HepG2 (cell line): ENCODE measurements around the gene COBL. TPM values are rescaled to one million over a fixed set of nuclear protein-coding genes. Genes with fewer than 3 reads are reported as not detected.

Source experiments
- ATAC-seq: fragments of 200-7000 bp; cut with Tn5 transposase; 3 replicates; pipeline ENCODE4 v1.9.1; 2020; ENCODE audit warnings: mild to moderate bottlenecking, moderate library complexity
- BruUV-seq: library from RNA; stranded (reverse); fragments of 400-500 nt; replicated peaks from 2 replicates; lab custom pipeline; 2021; lab: Mats Ljungman, UMichigan
- CTCF ChIA-PET: fragments of 300-600 bp; formaldehyde crosslinking; extraction: SDS; loops from one replicate; lab custom pipeline; 2021; ENCODE audit warnings: low total read pairs, inconsistent platforms, low intra/inter-chr PET ratio; lab: Yijun Ruan, JAX
- POLR2A ChIA-PET: fragments of 350-600 bp; sonication (Branson Sonifier 250); formaldehyde crosslinking; loops from one replicate; lab custom pipeline; 2020; ENCODE audit warnings: antibody characterized with exemption, inconsistent platforms; lab: Yijun Ruan, JAX
- DNase-seq: peaks from one replicate; pipeline ENCODE4 v3.0.0-alpha.2; 2015; ENCODE audit warnings: low spot score
- FAIRE-seq: peaks from 3 replicates; lab custom pipeline; 2011; peaks lifted over from hg19 to GRCh38; lab: Jason Lieb, UNC
- H2AFZ ChIP-seq: one replicate; pipeline ENCODE4 v1.6.1; 2011; ENCODE audit warnings: low read length, inconsistent platforms
- H3K27ac ChIP-seq: fragments of 300-600 bp; 3 replicates; pipeline ENCODE4 v1.8.0; 2011; ENCODE audit warnings: mixed run types, mild to moderate bottlenecking, mixed read lengths, low read length, inconsistent platforms; ENCODE audit not compliant: insufficient read depth; ENCODE audit errors: extremely low read length
- H3K27me3 ChIP-seq, 2 experiments: fragments of 200-600 bp in 1 of 2; 2 replicates in 1 of 2; 3 replicates in 1 of 2; pipeline versions ENCODE4 v1.6.0 to v1.8.0; 2011; ENCODE audit warnings: low read length in 2 of 2, mild to moderate bottlenecking in 2 of 2, moderate library complexity in 2 of 2, inconsistent platforms in 1 of 2; ENCODE audit not compliant: insufficient read depth in 2 of 2, control insufficient read depth in 1 of 2
- H3K36me3 ChIP-seq, 2 experiments: fragments of 200-600 bp in 1 of 2; replicated peaks in 1 of 2; 2 replicates in 1 of 2; 3 replicates in 1 of 2; pipeline versions ENCODE4 v1.5.1 to v1.8.0; 2011; ENCODE audit warnings: low read length in 2 of 2, inconsistent platforms in 1 of 2; ENCODE audit not compliant: insufficient read depth in 2 of 2, control insufficient read depth in 1 of 2
- H3K4me1 ChIP-seq: 2 replicates; pipeline ENCODE4 v1.5.1; 2012; ENCODE audit warnings: low read length, inconsistent platforms; ENCODE audit not compliant: insufficient read depth
- H3K4me2 ChIP-seq: 2 replicates; pipeline ENCODE4 v1.6.0; 2011; ENCODE audit warnings: low read depth, low read length, inconsistent platforms
- H3K4me3 ChIP-seq, 3 experiments: fragments of 200-600 bp in 1 of 3; sonication (generic), shearing (Covaris generic) in 1 of 3; replicated peaks in 1 of 3; 2 replicates each; pipeline ENCODE4 v1.5.1; 2011 to 2016; ENCODE audit warnings: low read length in 3 of 3, inconsistent platforms in 2 of 3, low read depth in 2 of 3, mild to moderate bottlenecking in 2 of 3, control low read depth in 1 of 3, mixed read lengths in 1 of 3; ENCODE audit not compliant: insufficient read depth in 1 of 3
- H3K79me2 ChIP-seq: one replicate; pipeline ENCODE4 v1.6.1; 2011; ENCODE audit warnings: low read length, inconsistent platforms; ENCODE audit not compliant: insufficient read depth
- H3K9ac ChIP-seq: 2 replicates; pipeline ENCODE4 v1.6.0; 2011; ENCODE audit warnings: mild to moderate bottlenecking, low read depth, low read length, inconsistent platforms; ENCODE audit not compliant: insufficient read depth
- H3K9me3 ChIP-seq: 2 replicates; pipeline ENCODE4 v1.5.1; 2012; ENCODE audit warnings: mild to moderate bottlenecking, low read length
- H4K20me1 ChIP-seq: 2 replicates; pipeline ENCODE4 v1.6.0; 2011; ENCODE audit warnings: inconsistent platforms, mild to moderate bottlenecking, low read length, moderate library complexity; ENCODE audit not compliant: insufficient read depth
- AHR ChIP-seq: IDR thresholded peaks from 2 replicates; pipeline ENCODE4 v1.6.1; 2018; ENCODE audit warnings: missing genetic modification reagents, missing compliant biosample characterization
- CAMTA2 ChIP-seq: sonication (generic); formaldehyde crosslinking; IDR thresholded peaks from 2 replicates; pipeline ENCODE4 v1.4.0; 2020; ENCODE audit warnings: mild to moderate bottlenecking, missing genetic modification reagents, borderline replicate concordance
- DNMT3B ChIP-seq: conservative IDR thresholded peaks from 2 replicates; pipeline ENCODE4 v1.6.1; 2016; ENCODE audit warnings: missing biosample characterization, control low read depth
- ELK4 ChIP-seq: sonication (generic); formaldehyde crosslinking; IDR thresholded peaks from 2 replicates; pipeline ENCODE4 v1.9.0; 2021; ENCODE audit warnings: missing genetic modification reagents, borderline replicate concordance
- ETS1 ChIP-seq: sonication (generic); formaldehyde crosslinking; IDR thresholded peaks from 2 replicates; pipeline ENCODE4 v1.4.0; 2020; ENCODE audit warnings: missing genetic modification reagents
- POLR2AphosphoS5 ChIP-seq: IDR thresholded peaks from 2 replicates; pipeline ENCODE4 v1.6.1; 2012; ENCODE audit warnings: low read depth, low read length
- RELA ChIP-seq: sonication (generic); formaldehyde crosslinking; IDR thresholded peaks from 2 replicates; pipeline ENCODE4 v1.4.0; 2020; ENCODE audit warnings: missing genetic modification reagents
- SOX5 ChIP-seq: IDR thresholded peaks from 2 replicates; pipeline ENCODE4 v1.6.1; 2016; ENCODE audit warnings: borderline replicate concordance
- ZNF17 ChIP-seq: sonication (generic); formaldehyde crosslinking; IDR thresholded peaks from 2 replicates; pipeline ENCODE4 v1.5.0; 2020; ENCODE audit warnings: mild to moderate bottlenecking, missing genetic modification reagents
- ZNF501 ChIP-seq: sonication (generic); formaldehyde crosslinking; IDR thresholded peaks from 2 replicates; pipeline ENCODE4 v1.5.1; 2020; ENCODE audit warnings: mild to moderate bottlenecking, moderate library complexity, missing genetic modification reagents
- ZNF530 ChIP-seq: sonication (generic); formaldehyde crosslinking; IDR thresholded peaks from 2 replicates; pipeline ENCODE4 v1.5.0; 2020; ENCODE audit warnings: low read depth, mild to moderate bottlenecking, missing genetic modification reagents
- ZNF614 ChIP-seq: IDR thresholded peaks from 2 replicates; pipeline ENCODE4 v1.6.1; 2018; ENCODE audit warnings: missing biosample characterization, missing genetic modification reagents, inconsistent platforms, borderline replicate concordance
- ZNF629 ChIP-seq: sonication (generic); formaldehyde crosslinking; conservative IDR thresholded peaks from 2 replicates; pipeline ENCODE4 v1.5.0; 2020; ENCODE audit warnings: missing genetic modification reagents
- WGBS: methylation state at CpG from one replicate; pipeline ENCODE4 v1.1.6; 2017; ENCODE audit warnings: low lambda C conversion rate; 5-methylcytosine and 5-hydroxymethylcytosine counted together
- in situ Hi-C: cut with HindIII; loops from 2 replicates; pipeline ENCODE4 v1.10.0; 2017; ENCODE audit warnings: low pct_unique_long_range_greater_than_20kb; ENCODE audit not compliant: extremely low pct_ligation_motif_present
- intact Hi-C: fragments of 100-400 bp; cut with micrococcal nuclease; formaldehyde crosslinking; loops from one replicate; pipeline ENCODE4 v1.10.0; 2022; ENCODE audit not compliant: unreplicated experiment
- polyA plus RNA-seq, 8 experiments: library from polyadenylated mRNA; depleted of rRNA in 3 of 8; stranded (reverse) in 7 of 8; unstranded in 1 of 8; fragments of >200 nt; fragmentation: Illumina TruSeq in 4 of 8; extraction: Trizol in 4 of 8; gene quantifications; 2 replicates each; pipeline versions ENCODE4 v1.2.1 to v1.2.3, GENCODE V29; 2011 to 2016; ENCODE audit warnings: low read depth in 4 of 8, missing spikeins in 1 of 8, mixed read lengths in 1 of 8; ENCODE audit not compliant: insufficient read depth in 1 of 8
- total RNA-seq, 5 experiments: library from RNA; depleted of rRNA; stranded (reverse); fragments of >200 nt; fragmentation: Illumina TruSeq; extraction: Trizol; gene quantifications; 2 replicates each; pipeline ENCODE4 v1.2.3, GENCODE V29; 2016; ENCODE audit warnings: low read depth in 1 of 5
- TF ChIP-seq, protein P1 (sequence below): sonication (generic); formaldehyde crosslinking; IDR thresholded peaks from 2 replicates; pipeline ENCODE4 v1.4.0; 2020; ENCODE audit warnings: mild to moderate bottlenecking, missing genetic modification reagents
- TF ChIP-seq, protein P2 (sequence below): sonication (generic); formaldehyde crosslinking; IDR thresholded peaks from 2 replicates; pipeline ENCODE4 v1.4.0; 2020; ENCODE audit warnings: missing genetic modification reagents, mild to moderate bottlenecking, borderline replicate concordance

The COBL gene
- total and polyA plus RNA-seq, 2 of the 13 experiments (the other 11 are each of a cell fraction or from before 2014, with no cell fraction given), result 3.8 to 4.9 TPM

DNA sequence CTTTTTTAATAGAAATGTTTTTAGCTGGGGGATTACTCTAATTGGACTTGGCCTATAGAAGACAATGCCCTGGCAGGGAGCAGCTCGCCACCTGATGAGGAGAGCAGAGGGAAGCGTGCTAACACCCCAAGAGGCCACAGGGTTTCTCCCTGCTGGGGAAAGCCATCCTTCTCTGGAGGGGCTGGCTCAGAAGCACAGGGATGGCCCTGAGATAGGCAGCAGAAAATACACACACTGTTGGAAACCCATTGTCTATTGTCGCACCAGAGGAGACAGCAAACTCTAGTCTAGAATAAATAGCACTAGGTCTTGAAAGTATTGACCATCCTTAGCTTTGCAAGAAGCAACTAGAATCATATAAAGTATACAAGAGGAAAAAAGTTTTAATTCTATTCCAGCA, 5.4 kb downstream of the COBL start (continued):
- TF ChIP-seq ETS1 (CRISPR knock-in tag) (no peak), ZNF629 (no peak), ZNF501 (CRISPR knock-in tag) (no peak), ZNF17 (CRISPR knock-in tag) (no peak), SOX5 (CRISPR knock-in tag) (no peak), AHR (no peak), ZNF614 (no peak)
- TF ChIP-seq, protein P1, sequence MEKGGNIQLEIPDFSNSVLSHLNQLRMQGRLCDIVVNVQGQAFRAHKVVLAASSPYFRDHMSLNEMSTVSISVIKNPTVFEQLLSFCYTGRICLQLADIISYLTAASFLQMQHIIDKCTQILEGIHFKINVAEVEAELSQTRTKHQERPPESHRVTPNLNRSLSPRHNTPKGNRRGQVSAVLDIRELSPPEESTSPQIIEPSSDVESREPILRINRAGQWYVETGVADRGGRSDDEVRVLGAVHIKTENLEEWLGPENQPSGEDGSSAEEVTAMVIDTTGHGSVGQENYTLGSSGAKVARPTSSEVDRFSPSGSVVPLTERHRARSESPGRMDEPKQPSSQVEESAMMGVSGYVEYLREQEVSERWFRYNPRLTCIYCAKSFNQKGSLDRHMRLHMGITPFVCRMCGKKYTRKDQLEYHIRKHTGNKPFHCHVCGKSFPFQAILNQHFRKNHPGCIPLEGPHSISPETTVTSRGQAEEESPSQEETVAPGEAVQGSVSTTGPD (CRISPR knock-in tag), result no peak

GRCh38 chr7:51310131-51310583, 6.5 kb downstream of the COBL start:
- peaks cover 36% of the 10 kb centered on the region for H3K4me1 ChIP-seq
- TF ChIP-seq DNMT3B (no peak), RELA (no peak), POLR2AphosphoS5 (no peak), CAMTA2 (CRISPR knock-in tag) (no peak), ZNF530 (no peak), ELK4 (no peak)
- TF ChIP-seq, protein P2, sequence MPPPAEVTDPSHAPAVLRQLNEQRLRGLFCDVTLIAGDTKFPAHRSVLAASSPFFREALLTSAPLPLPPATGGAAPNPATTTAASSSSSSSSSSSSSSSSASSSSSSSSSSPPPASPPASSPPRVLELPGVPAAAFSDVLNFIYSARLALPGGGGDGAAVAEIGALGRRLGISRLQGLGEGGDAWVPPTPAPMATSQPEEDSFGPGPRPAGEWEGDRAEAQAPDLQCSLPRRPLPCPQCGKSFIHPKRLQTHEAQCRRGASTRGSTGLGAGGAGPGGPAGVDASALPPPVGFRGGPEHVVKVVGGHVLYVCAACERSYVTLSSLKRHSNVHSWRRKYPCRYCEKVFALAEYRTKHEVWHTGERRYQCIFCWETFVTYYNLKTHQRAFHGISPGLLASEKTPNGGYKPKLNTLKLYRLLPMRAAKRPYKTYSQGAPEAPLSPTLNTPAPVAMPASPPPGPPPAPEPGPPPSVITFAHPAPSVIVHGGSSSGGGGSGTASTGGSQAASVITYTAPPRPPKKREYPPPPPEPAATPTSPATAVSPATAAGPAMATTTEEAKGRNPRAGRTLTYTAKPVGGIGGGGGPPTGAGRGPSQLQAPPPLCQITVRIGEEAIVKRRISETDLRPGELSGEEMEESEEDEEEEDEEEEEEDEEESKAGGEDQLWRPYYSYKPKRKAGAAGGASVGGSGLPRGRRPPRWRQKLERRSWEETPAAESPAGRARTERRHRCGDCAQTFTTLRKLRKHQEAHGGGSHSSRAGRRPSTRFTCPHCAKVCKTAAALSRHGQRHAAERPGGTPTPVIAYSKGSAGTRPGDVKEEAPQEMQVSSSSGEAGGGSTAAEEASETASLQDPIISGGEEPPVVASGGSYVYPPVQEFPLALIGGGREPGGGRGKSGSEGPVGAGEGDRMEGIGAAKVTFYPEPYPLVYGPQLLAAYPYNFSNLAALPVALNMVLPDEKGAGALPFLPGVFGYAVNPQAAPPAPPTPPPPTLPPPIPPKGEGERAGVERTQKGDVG (CRISPR knock-in tag), result no peak

More at GRCh38 chr7:51310131-51310583, 6.5 kb downstream of the COBL start:
- CTCF ChIA-PET, result no interaction called here
- POLR2A ChIA-PET, result no interaction called here
- Histone ChIP-seq H2AFZ (no peak overlapping the region), H4K20me1 (0 out of 2 replicates have a peak, but pooled peaks cover 7% of the 10 kb centered on the region), H3K27ac (no peak overlapping the region), H3K9ac (no peak overlapping the region), H3K27me3 (no peaks in the 10 kb centered on the region), H3K9me3 (no peaks in the 10 kb centered on the region), H3K79me2 (peaks cover 64% of the 10 kb centered on the region), H3K4me3 (no peak overlapping the region), H3K36me3 (no peaks in the 10 kb centered on the region; a peak in 1 of 5 replicates), H3K4me2 (no peak overlapping the region)
- intact Hi-C loops (loop anchor here (5.0 kb wide), 1 partner anchor 33 kb away; no protein-coding TSS in a partner anchor), in situ Hi-C loops (no loop called here)
- 93% methylated on average over 3 of the region's 3 CpGs for WGBS
- FAIRE-seq (no peak), DNase-seq (no peak), ATAC-seq (no peak)
- no TSS peak for BruUV-seq
